ENCODE results near the gene CCT8. TPM values are rescaled to one million over a fixed set of nuclear protein-coding genes. Genes with fewer than 3 reads are reported as not detected.

CCT8 gene
- total and polyA plus RNA-seq, 2 experiments from 2014 or later: 304 to 329 TPM

Other genes starting within 250 kb of the CCT8 start
- gene LTN1, start 80.8 kb downstream of the CCT8 start, total RNA-seq (2014; rRNA removed; shearing (Covaris generic)): 26.1 and 30.8 TPM in 2 replicates
- 9.8 and 11.1 TPM in 2 replicates for gene LTN1, start 80.8 kb downstream of the CCT8 start, polyA plus RNA-seq (2016; fragmentation: Nextera tagmentation; extraction: Ambion mirVana)
- gene RWDD2B, start 54.3 kb downstream of the CCT8 start, total RNA-seq (2014; rRNA removed; shearing (Covaris generic)): 3.0 and 3.8 TPM in 2 replicates
- 7.5 and 8.1 TPM in 2 replicates for gene RWDD2B, start 54.3 kb downstream of the CCT8 start, polyA plus RNA-seq (2016; fragmentation: Nextera tagmentation; extraction: Ambion mirVana)
- 19.7 TPM in 2 replicates for gene USP16, start 49.0 kb downstream of the CCT8 start, total RNA-seq (2014; rRNA removed; shearing (Covaris generic))
- gene USP16, start 49.0 kb downstream of the CCT8 start, polyA plus RNA-seq (2016; fragmentation: Nextera tagmentation; extraction: Ambion mirVana): 61.5 and 70.4 TPM in 2 replicates
- 1.2 and 3.6 TPM in 2 replicates for gene MAP3K7CL, start 57.0 kb upstream of the CCT8 start, total RNA-seq (2014; rRNA removed; shearing (Covaris generic))
- gene MAP3K7CL, start 57.0 kb upstream of the CCT8 start, polyA plus RNA-seq (2016; fragmentation: Nextera tagmentation; extraction: Ambion mirVana): 2.0 and 2.4 TPM in 2 replicates
- gene BACH1, start 225.3 kb upstream of the CCT8 start, total RNA-seq (2014; rRNA removed; shearing (Covaris generic)): 41.2 and 41.4 TPM in 2 replicates
- 18.4 and 18.9 TPM in 2 replicates for gene BACH1, start 225.3 kb upstream of the CCT8 start, polyA plus RNA-seq (2016; fragmentation: Nextera tagmentation; extraction: Ambion mirVana)